ENCODE results near the gene SOCS1.

DNA sequence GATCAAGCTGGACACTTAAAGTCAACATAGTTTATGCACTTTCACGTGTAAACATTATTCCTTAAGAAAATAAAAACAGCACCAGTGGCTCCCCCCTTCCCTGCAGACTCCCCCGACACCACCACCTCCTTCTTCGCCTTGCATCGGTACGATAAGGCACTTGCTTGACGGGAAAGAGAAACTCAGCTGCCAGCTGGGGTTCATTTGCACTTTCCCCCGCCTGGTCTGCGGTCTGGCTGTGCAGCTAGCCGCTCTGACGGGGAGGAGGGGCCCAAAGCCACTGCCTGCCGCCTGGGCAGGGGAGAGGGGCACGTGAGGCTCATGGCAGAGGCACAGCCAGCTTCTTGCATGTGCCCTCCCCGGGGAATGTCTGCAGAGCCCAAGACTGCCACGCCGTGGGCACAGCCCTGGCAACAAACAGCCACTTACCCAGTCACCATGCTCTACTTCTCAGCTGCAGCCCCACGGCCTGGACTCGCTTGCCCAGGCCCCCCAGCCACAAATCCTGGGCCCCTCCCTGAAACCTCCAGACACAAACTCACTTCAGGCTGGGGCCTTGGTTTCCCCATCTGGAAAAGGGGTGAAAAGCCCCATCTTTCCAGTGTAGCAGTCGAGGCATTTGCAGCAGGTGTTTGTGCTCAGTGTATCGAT, 41.6 kb upstream of the SOCS1 start:
- TF ChIP-seq CTCF (IDR thresholded peaks at IDR 0.05) (peak in 1 of 4 donors; percentile 32), POLR2A (IDR thresholded peaks at IDR 0.05) (no peak)

All from right lobe of liver (tissue), 4 donors.